ENCODE results near the gene TTYH3. TPM values are rescaled to one million over a fixed set of nuclear protein-coding genes. Genes with fewer than 3 reads are reported as not detected.

TTYH3 gene
- total and polyA plus RNA-seq, 2 donors from 2014 or later: 22.5 to 55.0 TPM

DNA sequence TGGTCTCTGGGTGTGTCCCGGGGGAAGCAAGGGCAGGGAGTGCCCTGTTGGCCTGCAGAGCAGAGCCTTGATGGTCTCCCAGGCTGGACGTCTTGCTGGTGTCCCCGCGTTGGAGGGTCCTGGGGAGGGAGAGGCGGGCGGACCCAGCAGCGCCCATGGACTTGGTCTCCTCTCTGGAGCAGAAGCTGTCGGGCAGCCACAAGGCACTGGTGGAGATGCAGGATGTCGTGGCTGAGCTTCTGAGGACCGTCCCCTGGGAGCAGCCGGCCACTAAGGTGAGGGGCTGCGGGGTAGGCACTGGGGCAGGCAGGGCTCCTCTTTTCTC, 20.9 kb downstream of the TTYH3 start:
- intact Hi-C loops (cut with DNase I): no loop called here

DNA sequence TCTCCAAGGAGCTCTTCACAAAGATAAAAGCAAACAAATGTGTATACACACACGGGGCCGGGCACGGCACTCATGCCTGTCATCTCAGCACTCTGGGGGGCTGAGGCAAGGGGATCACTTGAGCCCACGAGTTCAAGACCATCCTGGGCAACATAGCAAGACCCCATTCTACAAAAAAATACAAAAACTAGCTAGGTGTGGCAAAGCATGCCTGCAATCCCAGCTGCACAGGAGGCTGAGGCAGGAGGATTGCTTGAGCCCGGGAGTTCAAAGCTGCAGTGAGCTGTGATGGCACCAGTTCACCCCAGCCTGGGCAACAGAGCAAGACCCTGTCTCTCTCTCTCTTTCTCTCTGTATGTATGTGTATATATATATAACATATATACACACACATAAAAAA, 22.3 kb downstream of the TTYH3 start:
- Histone ChIP-seq H3K36me3 (ENCODE audit: control insufficient read depth in 2 of 3, insufficient read depth in 3 of 3, low read length in 3 of 3) (peaks cover 6 to 28% (median 11%) of the 10 kb centered on the region in 3 donors), H3K4me3 (ENCODE audit: low read length in 3 of 3) (no peak overlapping the region), H3K9me3 (ENCODE audit: control insufficient read depth in 2 of 3, insufficient read depth in 1 of 3, low read length in 3 of 3) (no peaks in the 10 kb centered on the region), H3K27ac (ENCODE audit: low read depth in 2 of 2, low read length in 2 of 2) (no peak overlapping the region), H3K4me1 (ENCODE audit: control insufficient read depth in 2 of 3, insufficient read depth in 2 of 3, low read depth in 1 of 3, low read length in 3 of 3) (no peaks in the 10 kb centered on the region), H3K9ac (ENCODE audit: low read length in 3 of 3) (no peak overlapping the region), H3K27me3 (ENCODE audit: control insufficient read depth, insufficient read depth, low read length) (no peaks in the 10 kb centered on the region)
- FAIRE-seq (no peak), DNase-seq (no peak)
- TF ChIP-seq, protein P1, sequence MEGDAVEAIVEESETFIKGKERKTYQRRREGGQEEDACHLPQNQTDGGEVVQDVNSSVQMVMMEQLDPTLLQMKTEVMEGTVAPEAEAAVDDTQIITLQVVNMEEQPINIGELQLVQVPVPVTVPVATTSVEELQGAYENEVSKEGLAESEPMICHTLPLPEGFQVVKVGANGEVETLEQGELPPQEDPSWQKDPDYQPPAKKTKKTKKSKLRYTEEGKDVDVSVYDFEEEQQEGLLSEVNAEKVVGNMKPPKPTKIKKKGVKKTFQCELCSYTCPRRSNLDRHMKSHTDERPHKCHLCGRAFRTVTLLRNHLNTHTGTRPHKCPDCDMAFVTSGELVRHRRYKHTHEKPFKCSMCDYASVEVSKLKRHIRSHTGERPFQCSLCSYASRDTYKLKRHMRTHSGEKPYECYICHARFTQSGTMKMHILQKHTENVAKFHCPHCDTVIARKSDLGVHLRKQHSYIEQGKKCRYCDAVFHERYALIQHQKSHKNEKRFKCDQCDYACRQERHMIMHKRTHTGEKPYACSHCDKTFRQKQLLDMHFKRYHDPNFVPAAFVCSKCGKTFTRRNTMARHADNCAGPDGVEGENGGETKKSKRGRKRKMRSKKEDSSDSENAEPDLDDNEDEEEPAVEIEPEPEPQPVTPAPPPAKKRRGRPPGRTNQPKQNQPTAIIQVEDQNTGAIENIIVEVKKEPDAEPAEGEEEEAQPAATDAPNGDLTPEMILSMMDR (IDR thresholded peaks at IDR 0.05; ENCODE audit: borderline replicate concordance, extremely low read depth, insufficient read depth): no peak
- intact Hi-C loops (cut with DNase I): no loop called here

More for the DNA sequence above, 20.9 kb downstream of the TTYH3 start:
- H3K4me3 ChIP-seq (ENCODE audit: low read length in 3 of 3): no peak overlapping the region
- H3K36me3 ChIP-seq (ENCODE audit: control insufficient read depth in 2 of 3, insufficient read depth in 3 of 3, low read length in 3 of 3): peaks cover 6 to 30% (median 13%) of the 10 kb centered on the region in 3 donors
- H3K27ac ChIP-seq (ENCODE audit: low read depth in 2 of 2, low read length in 2 of 2): no peak overlapping the region
- DNase-seq (peak in 1 of 5 donors; percentile 58), FAIRE-seq (no peak)
- no peaks in the 10 kb centered on the region for H3K27me3 ChIP-seq (ENCODE audit: control insufficient read depth, insufficient read depth, low read length)
- no peaks in the 10 kb centered on the region for H3K4me1 ChIP-seq (ENCODE audit: control insufficient read depth in 2 of 3, insufficient read depth in 2 of 3, low read depth in 1 of 3, low read length in 3 of 3)
- TF ChIP-seq, protein P1 (IDR thresholded peaks at IDR 0.05; ENCODE audit: borderline replicate concordance, extremely low read depth, insufficient read depth): no peak
- H3K9me3 ChIP-seq (ENCODE audit: control insufficient read depth in 2 of 3, insufficient read depth in 1 of 3, low read length in 3 of 3): no peaks in the 10 kb centered on the region
- H3K9ac ChIP-seq (ENCODE audit: low read length in 3 of 3): no peak overlapping the region

- TF ChIP-seq, protein P1 (IDR thresholded peaks at IDR 0.05; ENCODE audit: borderline replicate concordance, extremely low read depth, insufficient read depth): no peak
- FAIRE-seq (no peak), DNase-seq (peak in 1 of 5 donors; percentile 64)
- H3K36me3 ChIP-seq (ENCODE audit: control insufficient read depth in 2 of 3, insufficient read depth in 3 of 3, low read length in 3 of 3): peaks cover 6 to 20% (median 11%) of the 10 kb centered on the region in 3 donors
- no peaks in the 10 kb centered on the region for H3K27me3 ChIP-seq (ENCODE audit: control insufficient read depth, insufficient read depth, low read length)
- H3K9ac ChIP-seq (ENCODE audit: low read length in 3 of 3): no peak overlapping the region
- H3K27ac ChIP-seq (ENCODE audit: low read depth in 2 of 2, low read length in 2 of 2): no peak overlapping the region
- intact Hi-C loops (cut with DNase I): no loop called here
- no peaks in the 10 kb centered on the region for H3K9me3 ChIP-seq (ENCODE audit: control insufficient read depth in 2 of 3, insufficient read depth in 1 of 3, low read length in 3 of 3)
- H3K4me3 ChIP-seq (ENCODE audit: low read length in 3 of 3): no peak overlapping the region
- no peaks in the 10 kb centered on the region for H3K4me1 ChIP-seq (ENCODE audit: control insufficient read depth in 2 of 3, insufficient read depth in 2 of 3, low read depth in 1 of 3, low read length in 3 of 3)
Measured at GRCh38 chr7:2655870-2656614, 24.3 kb downstream of the TTYH3 start.

Measured in kidney (tissue), 14 donors.